Measurements from ENCODE around the gene SUPT4H1.

The SUPT4H1 gene

GRCh38 chr17:58387834-58388233 lies 35.8 kb upstream of the SUPT4H1 start:
- no peak for DNase-seq (ENCODE audit: low read depth)
- no peak overlapping the region for H3K4me3 ChIP-seq (ENCODE audit: low read depth, low read length)
- TF ChIP-seq MAX (IDR thresholded peaks at IDR 0.05; ENCODE audit: low read depth, low read length): no peak
- TF ChIP-seq POLR2A (IDR thresholded peaks at IDR 0.05; ENCODE audit: extremely low read depth, insufficient read length): no peak
- no peak for TF ChIP-seq MYC (IDR thresholded peaks at IDR 0.05; ENCODE audit: low read depth, low read length)
- no peak for TF ChIP-seq CTCF (IDR thresholded peaks at IDR 0.05; ENCODE audit: low read depth, low read length)

GRCh38 chr17:58386708-58387107 lies 34.7 kb upstream of the SUPT4H1 start:
- TF ChIP-seq CTCF (IDR thresholded peaks at IDR 0.05; ENCODE audit: low read depth, low read length) (no peak), MAX (IDR thresholded peaks at IDR 0.05; ENCODE audit: low read depth, low read length) (no peak), POLR2A (IDR thresholded peaks at IDR 0.05; ENCODE audit: extremely low read depth, insufficient read length) (no peak), MYC (IDR thresholded peaks at IDR 0.05; ENCODE audit: low read depth, low read length) (no peak)
- no peak for DNase-seq (ENCODE audit: low read depth)
- no peak overlapping the region for H3K4me3 ChIP-seq (ENCODE audit: low read depth, low read length)

- no peak overlapping the region for H3K4me3 ChIP-seq (ENCODE audit: low read depth, low read length)
- no peak for TF ChIP-seq CTCF (IDR thresholded peaks at IDR 0.05; ENCODE audit: low read depth, low read length)
- TF ChIP-seq MAX (IDR thresholded peaks at IDR 0.05; ENCODE audit: low read depth, low read length): no peak
- TF ChIP-seq POLR2A (IDR thresholded peaks at IDR 0.05; ENCODE audit: extremely low read depth, insufficient read length): no peak
- TF ChIP-seq MYC (IDR thresholded peaks at IDR 0.05; ENCODE audit: low read depth, low read length): no peak
Observed at GRCh38 chr17:58385359-58385899, 33.4 kb upstream of the SUPT4H1 start.

GRCh38 chr17:58384897-58385296 lies 32.9 kb upstream of the SUPT4H1 start:
- no peak for TF ChIP-seq CTCF (IDR thresholded peaks at IDR 0.05; ENCODE audit: low read depth, low read length)
- no peak for TF ChIP-seq POLR2A (IDR thresholded peaks at IDR 0.05; ENCODE audit: extremely low read depth, insufficient read length)
- no peak for TF ChIP-seq MYC (IDR thresholded peaks at IDR 0.05; ENCODE audit: low read depth, low read length)
- TF ChIP-seq MAX (IDR thresholded peaks at IDR 0.05; ENCODE audit: low read depth, low read length): no peak
- DNase-seq (ENCODE audit: low read depth): no peak
- no peak overlapping the region for H3K4me3 ChIP-seq (ENCODE audit: low read depth, low read length)

More at GRCh38 chr17:58385359-58385899, 33.4 kb upstream of the SUPT4H1 start:
- DNase-seq (ENCODE audit: low read depth): no peak

GRCh38 chr17:58383892-58384462 lies 32.0 kb upstream of the SUPT4H1 start:
- no peak for DNase-seq (ENCODE audit: low read depth)
- H3K4me3 ChIP-seq (ENCODE audit: low read depth, low read length): no peak overlapping the region
- TF ChIP-seq POLR2A (IDR thresholded peaks at IDR 0.05; ENCODE audit: extremely low read depth, insufficient read length) (no peak), CTCF (IDR thresholded peaks at IDR 0.05; ENCODE audit: low read depth, low read length) (no peak), MAX (IDR thresholded peaks at IDR 0.05; ENCODE audit: low read depth, low read length) (no peak), MYC (IDR thresholded peaks at IDR 0.05; ENCODE audit: low read depth, low read length) (no peak)
